Hepatocyte (in vitro differentiated cells): ENCODE results near the gene GPC5.

Source experiments
- EZH2 ChIP-seq: fragments of 200-600 bp; sonication (generic); IDR thresholded peaks from 2 replicates; pipeline ENCODE4 v1.6.1; 2016; ENCODE audit warnings: antibody characterized with exemption, mild to moderate bottlenecking, borderline replicate concordance
- EZH2phosphoT487 ChIP-seq: fragments of 200-600 bp; sonication (generic); IDR thresholded peaks from one replicate; pipeline ENCODE4 v1.6.1; 2018; ENCODE audit warnings: antibody characterized with exemption, mild to moderate bottlenecking, low read depth, moderate library complexity; ENCODE audit not compliant: unreplicated experiment, severe bottlenecking
- TF ChIP-seq, protein P1 (sequence below): fragments of 200-600 bp; sonication (generic); IDR thresholded peaks from 2 replicates; pipeline ENCODE4 v1.5.1; 2016; ENCODE audit warnings: antibody characterized with exemption, mild to moderate bottlenecking; ENCODE audit not compliant: poor library complexity

DNA sequence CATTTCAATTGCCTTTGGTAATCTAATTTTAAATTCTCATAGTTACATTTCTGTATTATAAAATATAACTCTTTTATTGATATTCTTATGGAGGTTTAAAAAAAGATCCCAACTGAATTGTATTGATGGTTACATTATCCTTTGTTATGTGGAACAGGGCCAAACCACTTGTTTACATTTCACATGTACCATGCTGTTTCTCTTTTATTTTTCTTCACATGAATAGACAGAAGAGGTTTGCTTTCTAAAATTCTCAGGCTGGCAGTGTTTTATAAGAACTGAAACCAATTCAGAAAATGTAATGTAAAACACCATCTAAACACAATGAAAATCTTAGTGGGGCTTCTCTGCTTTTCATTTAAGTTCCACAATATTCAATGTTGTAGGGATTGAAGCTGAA, 122.5 kb downstream of the GPC5 start:
- TF ChIP-seq EZH2 (no peak), EZH2phosphoT487 (no peak)
- TF ChIP-seq, protein P1, sequence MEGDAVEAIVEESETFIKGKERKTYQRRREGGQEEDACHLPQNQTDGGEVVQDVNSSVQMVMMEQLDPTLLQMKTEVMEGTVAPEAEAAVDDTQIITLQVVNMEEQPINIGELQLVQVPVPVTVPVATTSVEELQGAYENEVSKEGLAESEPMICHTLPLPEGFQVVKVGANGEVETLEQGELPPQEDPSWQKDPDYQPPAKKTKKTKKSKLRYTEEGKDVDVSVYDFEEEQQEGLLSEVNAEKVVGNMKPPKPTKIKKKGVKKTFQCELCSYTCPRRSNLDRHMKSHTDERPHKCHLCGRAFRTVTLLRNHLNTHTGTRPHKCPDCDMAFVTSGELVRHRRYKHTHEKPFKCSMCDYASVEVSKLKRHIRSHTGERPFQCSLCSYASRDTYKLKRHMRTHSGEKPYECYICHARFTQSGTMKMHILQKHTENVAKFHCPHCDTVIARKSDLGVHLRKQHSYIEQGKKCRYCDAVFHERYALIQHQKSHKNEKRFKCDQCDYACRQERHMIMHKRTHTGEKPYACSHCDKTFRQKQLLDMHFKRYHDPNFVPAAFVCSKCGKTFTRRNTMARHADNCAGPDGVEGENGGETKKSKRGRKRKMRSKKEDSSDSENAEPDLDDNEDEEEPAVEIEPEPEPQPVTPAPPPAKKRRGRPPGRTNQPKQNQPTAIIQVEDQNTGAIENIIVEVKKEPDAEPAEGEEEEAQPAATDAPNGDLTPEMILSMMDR, result no peak
